Naive thymus-derived CD8-positive, alpha-beta T cell (primary cell): ENCODE measurements around the gene EI24. TPM values are rescaled to one million over a fixed set of nuclear protein-coding genes. Genes with fewer than 3 reads are reported as not detected.

Source experiments
- ATAC-seq, 2 donors: fragments of 150-1000 bp; cut with Tn5 transposase in 1 of 2; sonication (Bioruptor Pico), chemical (Tn5 transposase) in 1 of 2; 1 replicate in 1 of 2; 2 replicates in 1 of 2; pipeline ENCODE4 v1.10.0; 2021; ENCODE audit warnings: mild to moderate bottlenecking in 2 of 2, moderate library complexity in 2 of 2
- POLR2A ChIA-PET: fragments of 350-600 bp; sonication (Branson Sonifier 250); formaldehyde crosslinking; loops from one replicate; lab custom pipeline; 2021; ENCODE audit warnings: antibody characterized with exemption; lab: Charles Lee
- DNase-seq, 10 donors: peaks; one replicate each; pipeline versions ENCODE4 v3.0.0 to v3.0.0-alpha.2; 2020 to 2022
- H3K27ac Mint-ChIP-seq, 10 donors: one replicate each; pipeline ENCODE4 v1.8.0; 2020 to 2022; ENCODE audit warnings: mild to moderate bottlenecking in 10 of 10, mixed read lengths in 10 of 10, moderate library complexity in 4 of 10, inconsistent platforms in 1 of 10
- H3K27me3 Mint-ChIP-seq, 5 donors: one replicate each; pipeline ENCODE4 v1.8.0; 2021 to 2022; ENCODE audit warnings: mixed read lengths in 5 of 5
- H3K36me3 Mint-ChIP-seq, 3 donors: one replicate each; pipeline ENCODE4 v1.8.0; 2020 to 2022; ENCODE audit warnings: mixed read lengths in 3 of 3, mild to moderate bottlenecking in 2 of 3, inconsistent platforms in 1 of 3
- H3K4me1 Mint-ChIP-seq, 4 donors: one replicate each; pipeline ENCODE4 v1.8.0; 2021 to 2022; ENCODE audit warnings: mixed read lengths in 4 of 4
- H3K4me3 Mint-ChIP-seq, 10 donors: one replicate each; pipeline ENCODE4 v1.8.0; 2020 to 2022; ENCODE audit warnings: mild to moderate bottlenecking in 10 of 10, mixed read lengths in 10 of 10, moderate library complexity in 6 of 10, inconsistent platforms in 1 of 10
- H3K9me3 Mint-ChIP-seq, 9 donors: one replicate each; pipeline ENCODE4 v1.8.0; 2020 to 2022; ENCODE audit warnings: mixed read lengths in 9 of 9, mild to moderate bottlenecking in 3 of 9, inconsistent platforms in 1 of 9, moderate library complexity in 1 of 9
- polyA plus RNA-seq, 3 donors: library from polyadenylated mRNA; unstranded; fragments of 300-500 nt; fragmentation: Illumina TruSeq; gene quantifications; one replicate each; pipeline ENCODE4 v1.2.3, GENCODE V29; 2021
- total RNA-seq, 8 experiments: library from RNA in 2 of 8; stranded (reverse) in 2 of 8; gene quantifications; one replicate each; pipeline ENCODE4 v1.2.3 and lab custom pipeline; 2021 to 2026

Gene EI24
- total and polyA plus RNA-seq, 5 experiments from 2014 or later: 34.6 to 84.4 (median 56.0) TPM

- no peak overlapping the region for H3K27ac Mint-ChIP-seq
- no peaks in the 10 kb centered on the region for H3K9me3 Mint-ChIP-seq
- H3K27me3 Mint-ChIP-seq: no peaks in the 10 kb centered on the region
- H3K4me1 Mint-ChIP-seq: no peaks in the 10 kb centered on the region
- no peak for ATAC-seq
- no peak for DNase-seq
- H3K36me3 Mint-ChIP-seq: peaks cover 4 to 86% (median 22%) of the 10 kb centered on the region in 3 donors
- no peak overlapping the region for H3K4me3 Mint-ChIP-seq
- POLR2A ChIA-PET: no interaction called here
These were observed 49.1 kb downstream of the EI24 start for GRCh38 chr11:125618383-125618782.

GRCh38 chr11:125621995-125622394 is 52.7 kb downstream of the EI24 start:
- Mint-ChIP-seq H3K4me3 (no peak overlapping the region), H3K36me3 (peaks cover 0 to 50% (median 13%) of the 10 kb centered on the region in 3 donors), H3K27me3 (peaks cover 0 to 4% (median 0%) of the 10 kb centered on the region in 5 donors), H3K9me3 (no peaks in the 10 kb centered on the region), H3K27ac (peak overlapping the region in 1 of 10 donors; percentile 46), H3K4me1 (peaks cover 8 to 21% (median 17%) of the 10 kb centered on the region in 4 donors)
- ATAC-seq (no peak), DNase-seq (no peak)
- POLR2A ChIA-PET: interaction anchor here (0.5 to 1.7 kb wide), 2 partner anchors 30 to 662 kb away, joined by 5 read pairs; partner anchors contain the start of gene STT3A

- ATAC-seq (no peak), DNase-seq (no peak)
- H3K36me3 Mint-ChIP-seq: peaks cover 0 to 41% (median 13%) of the 10 kb centered on the region in 3 donors
- no peaks in the 10 kb centered on the region for H3K9me3 Mint-ChIP-seq
- peak overlapping the region in 5 of 10 donors; percentile 16 to 51 (median 21) for H3K27ac Mint-ChIP-seq
- POLR2A ChIA-PET: interaction anchor here (0.6 to 1.4 kb wide), 3 partner anchors 9 to 265 kb away, joined by 3 to 6 read pairs (median 3); partner anchors contain the start of genes HYLS1 and STT3A
- H3K4me3 Mint-ChIP-seq: no peak overlapping the region
- H3K27me3 Mint-ChIP-seq: peaks cover 0 to 4% (median 0%) of the 10 kb centered on the region in 5 donors
- peaks cover 8 to 21% (median 18%) of the 10 kb centered on the region in 4 donors for H3K4me1 Mint-ChIP-seq
These were observed 53.8 kb downstream of the EI24 start for GRCh38 chr11:125623064-125623463.

- peak within 1 kb of the TSS; percentile 84 to 99 (median 98) for H3K27ac Mint-ChIP-seq
- no peaks in the 10 kb centered on the region for H3K9me3 Mint-ChIP-seq
- ATAC-seq: no peak
- peaks cover 0 to 4% (median 0%) of the 10 kb centered on the region in 5 donors for H3K27me3 Mint-ChIP-seq
- peaks cover 8 to 21% (median 18%) of the 10 kb centered on the region in 4 donors for H3K4me1 Mint-ChIP-seq
- peak within 1 kb of the TSS; percentile 92 to 100 (median 96) for H3K4me3 Mint-ChIP-seq
- H3K36me3 Mint-ChIP-seq: peaks cover 0 to 24% (median 7%) of the 10 kb centered on the region in 3 donors
- POLR2A ChIA-PET: interaction anchor here (1.2 to 2.5 kb wide), 5 partner anchors 32 to 644 kb away, joined by 4 to 32 read pairs (median 6); partner anchors contain the start of genes EI24, FOXRED1, HYLS1 and SRPRA
- no peak for DNase-seq
These were observed 55.5 kb downstream of the EI24 start, which contains the start of gene CHEK1 for GRCh38 chr11:125624756-125625213. Gene CHEK1 (plus strand): TSS chr11:125625163. CDS start chr11:125626769, 1,606 bp downstream.

GRCh38 chr11:125625225-125625629 is 56.0 kb downstream of the EI24 start:
- ATAC-seq: no peak
- Mint-ChIP-seq H3K4me1 (peaks cover 8 to 21% (median 18%) of the 10 kb centered on the region in 4 donors), H3K27ac (peak overlapping the region; percentile 84 to 99 (median 98)), H3K4me3 (peak overlapping the region; percentile 92 to 100 (median 96)), H3K27me3 (peaks cover 0 to 4% (median 0%) of the 10 kb centered on the region in 5 donors), H3K9me3 (no peaks in the 10 kb centered on the region), H3K36me3 (peaks cover 0 to 19% (median 5%) of the 10 kb centered on the region in 3 donors)
- POLR2A ChIA-PET: interaction anchor here (1.0 to 2.5 kb wide), 6 partner anchors 32 to 682 kb away, joined by 3 to 32 read pairs (median 6); partner anchors contain the start of genes EI24, FOXRED1, HYLS1 and SRPRA
- DNase-seq: no peak

- H3K4me3 Mint-ChIP-seq: peak overlapping the region; percentile 92 to 100 (median 96)
- ATAC-seq: peak; percentile 93 to 96
- POLR2A ChIA-PET: interaction anchor here (1.0 to 2.5 kb wide), 6 partner anchors 33 to 682 kb away, joined by 3 to 32 read pairs (median 6); partner anchors contain the start of genes EI24, FOXRED1, HYLS1 and SRPRA
These were observed 56.5 kb downstream of the EI24 start for GRCh38 chr11:125625630-125626287.

GRCh38 chr11:125626288-125626950 is 57.1 kb downstream of the EI24 start:
- peak overlapping the region; percentile 92 to 100 (median 96) for H3K4me3 Mint-ChIP-seq
- peaks cover 0 to 4% (median 0%) of the 10 kb centered on the region in 5 donors for H3K27me3 Mint-ChIP-seq
- H3K4me1 Mint-ChIP-seq: peaks cover 8 to 21% (median 18%) of the 10 kb centered on the region in 4 donors
- peaks cover 0 to 7% (median 5%) of the 10 kb centered on the region in 3 donors for H3K36me3 Mint-ChIP-seq
- peak overlapping the region; percentile 56 to 98 (median 96) for H3K27ac Mint-ChIP-seq
- DNase-seq: peak in 8 of 10 donors; percentile 6 to 67 (median 22)
- ATAC-seq: peak; percentile 28 to 38
- H3K9me3 Mint-ChIP-seq: no peaks in the 10 kb centered on the region
- POLR2A ChIA-PET: interaction anchor here (1.6 to 2.5 kb wide), 2 partner anchors 34 to 56 kb away, joined by 12 to 32 read pairs; partner anchors contain the start of genes EI24 and STT3A

More at GRCh38 chr11:125625630-125626287, 56.5 kb downstream of the EI24 start:
- peak; percentile 62 to 89 (median 78) for DNase-seq
- peak overlapping the region; percentile 84 to 99 (median 98) for H3K27ac Mint-ChIP-seq
- H3K4me1 Mint-ChIP-seq: peaks cover 8 to 21% (median 18%) of the 10 kb centered on the region in 4 donors
- H3K36me3 Mint-ChIP-seq: peaks cover 0 to 14% (median 5%) of the 10 kb centered on the region in 3 donors
- no peaks in the 10 kb centered on the region for H3K9me3 Mint-ChIP-seq
- peaks cover 0 to 4% (median 0%) of the 10 kb centered on the region in 5 donors for H3K27me3 Mint-ChIP-seq

GRCh38 chr11:125627236-125627910 is 58.1 kb downstream of the EI24 start:
- Mint-ChIP-seq H3K9me3 (no peaks in the 10 kb centered on the region), H3K27ac (peak overlapping the region in 3 of 10 donors; percentile 9 to 34 (median 33)), H3K36me3 (peaks cover 0 to 1% (median 0%) of the 10 kb centered on the region in 3 donors), H3K4me1 (peaks cover 8 to 21% (median 18%) of the 10 kb centered on the region in 4 donors), H3K27me3 (peaks cover 0 to 4% (median 0%) of the 10 kb centered on the region in 5 donors), H3K4me3 (peak overlapping the region in 9 of 10 donors; percentile 22 to 98 (median 96))
- no peak for DNase-seq
- POLR2A ChIA-PET: interaction anchor here (2.5 kb wide), 1 partner anchor 35 kb away, joined by 32 read pairs; the partner anchor contains the start of gene STT3A
- no peak for ATAC-seq

Other genes with a start within 250 kb of the EI24 start
- gene FEZ1, start 73.2 kb upstream of the EI24 start, total RNA-seq: not detected
- gene FEZ1, start 73.2 kb upstream of the EI24 start, polyA plus RNA-seq: 10 to 100 TPM in 1 of 3 donors, 1 to 10 TPM in 2; 1.1 to 11.6 (median 1.7) TPM
- gene STT3A, start 23.4 kb downstream of the EI24 start, total RNA-seq: 10 to 100 TPM; 57.0 to 64.5 TPM
- 10 to 100 TPM; 36.8 to 53.4 (median 40.1) TPM for gene STT3A, start 23.4 kb downstream of the EI24 start, polyA plus RNA-seq
- gene CHEK1, start 55.7 kb downstream of the EI24 start, total RNA-seq: 1 to 10 TPM; 2.0 to 2.1 TPM
- gene CHEK1, start 55.7 kb downstream of the EI24 start, polyA plus RNA-seq: 1 to 10 TPM; 1.0 to 2.1 (median 1.3) TPM
- not detected for gene ACRV1, start 111.4 kb downstream of the EI24 start, total RNA-seq
- not detected for gene ACRV1, start 111.4 kb downstream of the EI24 start, polyA plus RNA-seq
- not detected for gene PATE1, start 176.8 kb downstream of the EI24 start, total RNA-seq
- gene PATE1, start 176.8 kb downstream of the EI24 start, polyA plus RNA-seq: not detected
- gene PATE2, start 209.4 kb downstream of the EI24 start, total RNA-seq: not detected
- not detected for gene PATE2, start 209.4 kb downstream of the EI24 start, polyA plus RNA-seq
- not detected for gene PATE3, start 218.7 kb downstream of the EI24 start, total RNA-seq
- gene PATE3, start 218.7 kb downstream of the EI24 start, polyA plus RNA-seq: not detected